Stimulated activated naive CD4-positive, alpha-beta T cell (primary cell): Measurements from ENCODE around the gene L3MBTL4.
"Not testable (repeated sequence)": the region's sequence is repeated elsewhere in the genome, so short reads cannot be mapped to it uniquely, and the experiment has no call there.

Experiments
- DNase-seq, 6 experiments: peaks; one replicate each; lab custom pipeline; 2025; lab: John Stamatoyannopoulos, UW

The L3MBTL4 gene

GRCh38 chr18:6185782-6186181 is 228.9 kb downstream of the L3MBTL4 start:
- DNase-seq, result not testable (repeated sequence)

- DNase-seq, result no peak
Measured at GRCh38 chr18:6174983-6175745, 239.5 kb downstream of the L3MBTL4 start.

GRCh38 chr18:6170604-6171003 is 244.1 kb downstream of the L3MBTL4 start:
- DNase-seq, result no peak

GRCh38 chr18:6161549-6161948 is 253.2 kb downstream of the L3MBTL4 start:
- DNase-seq, result no peak

- DNase-seq, result no peak
Measured at GRCh38 chr18:6159426-6159825, 255.3 kb downstream of the L3MBTL4 start.

GRCh38 chr18:6158958-6159357 is 255.8 kb downstream of the L3MBTL4 start:
- no peak for DNase-seq

GRCh38 chr18:6156446-6156845 is 258.3 kb downstream of the L3MBTL4 start:
- no peak for DNase-seq

- no peak for DNase-seq
Measured at GRCh38 chr18:6155707-6156106, 259.0 kb downstream of the L3MBTL4 start.

- DNase-seq, result no peak
Measured at GRCh38 chr18:6150430-6150829, 264.3 kb downstream of the L3MBTL4 start.

- no peak for DNase-seq
Measured at GRCh38 chr18:6146307-6146661, 268.4 kb downstream of the L3MBTL4 start.

GRCh38 chr18:6145645-6146306 is 268.9 kb downstream of the L3MBTL4 start:
- no peak for DNase-seq

- DNase-seq, result no peak
Measured at GRCh38 chr18:6139007-6139406, 275.7 kb downstream of the L3MBTL4 start.

- DNase-seq, result not testable (repeated sequence)
Measured at GRCh38 chr18:6135901-6136300, 278.8 kb downstream of the L3MBTL4 start.

GRCh38 chr18:6135029-6135428 is 279.7 kb downstream of the L3MBTL4 start:
- not testable (repeated sequence) for DNase-seq

GRCh38 chr18:6132751-6133368 is 281.9 kb downstream of the L3MBTL4 start:
- no peak for DNase-seq

- DNase-seq, result no peak
Measured at GRCh38 chr18:6120820-6121279, 293.9 kb downstream of the L3MBTL4 start.

GRCh38 chr18:6119761-6120160 is 294.9 kb downstream of the L3MBTL4 start:
- no peak for DNase-seq

GRCh38 chr18:6118080-6118479 is 296.6 kb downstream of the L3MBTL4 start:
- DNase-seq, result no peak

- no peak for DNase-seq
Measured at GRCh38 chr18:6115710-6116109, 299.0 kb downstream of the L3MBTL4 start.

GRCh38 chr18:6113650-6114049 is 301.1 kb downstream of the L3MBTL4 start:
- no peak for DNase-seq

GRCh38 chr18:6111726-6112125 is 303.0 kb downstream of the L3MBTL4 start:
- no peak for DNase-seq

GRCh38 chr18:6109743-6110142 is 305.0 kb downstream of the L3MBTL4 start:
- no peak for DNase-seq

- DNase-seq, result no peak
Measured at GRCh38 chr18:6107794-6108193, 306.9 kb downstream of the L3MBTL4 start.
